ENCODE data around the gene MICALL2.

The MICALL2 gene

DNA sequence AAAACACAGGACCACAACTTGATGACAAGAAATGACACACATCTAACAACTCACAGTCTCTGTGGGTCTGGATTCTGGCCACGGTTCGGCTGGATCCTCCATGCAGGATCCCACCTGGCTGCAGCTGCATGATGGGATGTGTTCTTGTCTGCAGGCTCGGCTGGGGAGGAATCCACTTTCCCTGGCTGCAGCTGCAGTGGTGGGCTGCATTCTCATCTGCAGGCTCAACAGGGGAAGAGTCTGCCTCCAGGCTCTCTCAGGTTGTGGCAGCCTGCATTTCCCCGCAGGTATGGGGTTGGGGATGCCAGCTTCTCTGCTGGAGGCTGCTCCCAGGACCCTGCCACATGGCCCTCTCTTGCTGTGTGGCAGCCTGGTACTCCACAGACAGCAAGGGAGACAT is 64.9 kb downstream of the MICALL2 start:
- no peak for DNase-seq (ENCODE audit: low read depth in 2 of 2)

DNA sequence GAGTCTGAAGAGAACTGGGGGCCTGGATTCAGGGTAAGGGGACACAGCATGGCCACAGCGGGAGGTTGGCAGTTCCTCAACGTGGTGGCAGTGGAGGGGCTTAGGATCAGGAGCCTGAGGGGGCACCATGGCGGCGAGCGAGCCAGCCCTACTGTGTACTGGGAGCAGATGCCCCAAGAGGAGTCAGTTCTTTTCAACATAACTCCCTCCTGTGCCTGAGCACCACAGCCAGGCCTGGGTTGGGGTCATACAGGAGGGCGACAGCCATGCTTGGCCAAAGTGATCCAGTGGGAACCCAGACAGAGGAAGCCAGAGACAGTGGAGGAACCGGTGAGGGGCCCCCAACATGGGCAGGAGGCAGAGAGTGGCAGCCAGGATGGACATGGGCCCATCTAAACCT is 65.8 kb downstream of the MICALL2 start:
- no peak for DNase-seq (ENCODE audit: low read depth in 2 of 2)

DNA sequence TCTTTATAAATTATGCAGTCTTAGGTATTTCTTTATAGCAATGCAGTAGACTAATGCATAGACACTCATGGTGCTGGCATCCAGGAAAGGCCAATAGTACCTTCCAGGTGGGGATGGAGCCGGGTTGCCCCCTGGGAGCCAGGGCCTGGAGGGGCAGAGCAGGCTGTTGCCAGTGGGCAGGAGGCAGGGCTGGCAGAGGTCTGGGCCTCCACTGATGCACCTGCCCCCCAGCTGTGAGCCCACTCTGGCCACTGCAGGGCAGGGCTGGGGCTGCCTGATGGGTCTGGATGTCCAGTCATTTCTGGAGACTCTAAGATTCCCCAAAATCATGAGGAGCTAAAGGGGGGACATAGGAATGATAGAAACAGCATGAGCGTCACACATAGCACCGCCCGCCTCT is 66.7 kb downstream of the MICALL2 start:
- no peak for DNase-seq (ENCODE audit: low read depth in 2 of 2)

DNA sequence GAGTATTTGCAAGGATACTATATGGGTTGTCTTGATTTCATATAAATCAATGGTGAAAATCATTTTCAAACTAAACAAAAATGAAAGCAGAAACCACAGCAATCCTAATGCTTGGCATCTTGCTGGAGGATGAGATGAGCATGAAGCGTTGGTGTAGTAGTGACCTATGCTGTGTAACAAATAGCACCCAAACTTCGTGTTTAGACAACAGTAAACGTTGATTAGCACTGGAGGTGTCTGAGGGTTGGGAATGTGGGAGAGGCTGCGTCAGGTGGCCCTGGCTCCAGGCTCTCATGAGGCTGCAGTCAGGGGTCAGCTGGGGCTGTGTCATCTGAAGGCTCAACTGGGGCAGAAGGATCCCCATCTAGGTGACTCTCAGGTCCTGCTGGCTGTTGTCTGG is 67.8 kb downstream of the MICALL2 start:
- DNase-seq (ENCODE audit: low read depth in 2 of 2): no peak

DNA sequence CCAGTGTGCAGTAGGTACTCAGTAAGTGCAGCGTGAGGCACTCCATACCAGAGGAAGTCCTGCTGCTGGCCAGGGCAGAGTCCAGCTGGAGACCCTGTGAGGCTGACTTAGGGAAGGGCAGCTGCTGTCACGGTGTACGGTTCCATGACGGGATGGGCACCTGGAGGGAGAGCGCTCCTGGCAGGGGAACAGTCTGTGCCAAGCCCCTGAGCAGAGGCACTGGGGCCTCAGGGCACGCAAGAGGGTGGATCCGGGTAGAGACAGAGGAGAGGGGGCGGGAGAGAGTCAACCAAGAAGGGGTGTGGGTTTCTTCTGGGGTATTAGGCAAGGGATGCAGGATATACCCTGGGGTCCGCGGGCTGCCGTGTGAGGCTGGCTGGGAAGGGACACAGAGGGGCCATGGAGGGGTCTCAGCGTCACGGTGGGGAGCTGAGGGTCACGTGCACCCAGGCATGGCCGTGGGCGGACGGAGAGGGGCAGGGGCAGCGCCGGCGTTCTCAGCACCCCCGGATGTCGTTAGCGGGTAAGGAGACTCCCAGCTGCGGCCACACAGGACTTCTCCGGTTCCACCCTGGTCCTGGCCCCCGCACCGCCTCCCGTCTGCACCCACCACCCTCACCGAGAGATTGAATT is 70.5 kb downstream of the MICALL2 start:
- no peak for DNase-seq (ENCODE audit: low read depth in 2 of 2)

DNA sequence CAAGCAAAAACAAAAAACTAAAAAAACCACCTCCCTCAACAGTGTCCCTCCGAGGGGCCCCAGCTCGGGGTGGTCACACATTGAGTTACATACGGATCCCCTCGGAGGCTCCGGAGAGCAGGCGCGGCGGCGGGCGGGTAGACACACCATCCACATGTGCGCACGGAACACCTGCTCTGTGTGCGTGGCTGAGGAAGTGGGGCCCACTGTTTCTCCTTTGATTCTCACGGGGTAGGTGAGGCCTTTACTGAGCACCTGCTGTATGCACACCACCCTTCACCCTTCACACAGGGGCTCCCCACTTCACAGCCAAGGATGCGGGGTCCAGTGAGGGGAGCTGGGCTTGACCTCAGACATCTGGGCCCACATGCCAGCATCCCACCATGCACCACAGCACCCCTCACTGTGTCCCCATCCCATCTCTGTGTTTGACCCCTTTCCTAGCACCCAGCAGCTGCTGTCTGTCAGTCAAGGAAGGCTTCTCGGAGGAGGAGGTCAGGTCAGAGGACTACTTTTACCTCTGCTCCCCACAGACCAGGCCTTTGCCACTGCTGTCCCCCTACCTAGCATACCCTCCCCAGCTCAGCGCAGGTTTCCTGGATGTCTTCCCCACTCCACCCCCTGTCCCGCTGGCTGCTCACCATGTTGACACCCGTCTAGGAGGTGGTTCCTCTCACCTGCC is 71.1 kb downstream of the MICALL2 start:
- no peak for DNase-seq (ENCODE audit: low read depth in 2 of 2)

DNA sequence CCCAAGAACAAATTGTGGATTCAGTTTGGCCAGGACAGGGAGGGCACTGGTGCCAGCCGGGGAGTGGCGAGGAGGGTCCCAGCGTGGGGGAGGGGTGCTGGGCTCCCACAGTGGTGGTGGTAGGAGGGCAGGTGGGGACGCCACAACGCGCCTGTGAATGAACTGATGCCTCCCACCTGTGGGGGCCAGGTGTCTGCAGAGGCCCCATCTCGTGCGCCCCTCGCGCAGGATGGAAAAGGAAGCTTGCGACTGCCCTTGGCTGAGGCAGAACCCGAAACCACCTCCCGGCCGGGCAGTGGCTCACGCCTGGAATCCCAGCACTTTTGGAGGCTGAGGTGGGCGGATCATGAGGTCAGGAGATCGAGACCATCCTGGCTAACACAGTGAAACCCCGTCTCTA is 72.0 kb downstream of the MICALL2 start:
- DNase-seq (ENCODE audit: low read depth in 2 of 2): no peak

DNA sequence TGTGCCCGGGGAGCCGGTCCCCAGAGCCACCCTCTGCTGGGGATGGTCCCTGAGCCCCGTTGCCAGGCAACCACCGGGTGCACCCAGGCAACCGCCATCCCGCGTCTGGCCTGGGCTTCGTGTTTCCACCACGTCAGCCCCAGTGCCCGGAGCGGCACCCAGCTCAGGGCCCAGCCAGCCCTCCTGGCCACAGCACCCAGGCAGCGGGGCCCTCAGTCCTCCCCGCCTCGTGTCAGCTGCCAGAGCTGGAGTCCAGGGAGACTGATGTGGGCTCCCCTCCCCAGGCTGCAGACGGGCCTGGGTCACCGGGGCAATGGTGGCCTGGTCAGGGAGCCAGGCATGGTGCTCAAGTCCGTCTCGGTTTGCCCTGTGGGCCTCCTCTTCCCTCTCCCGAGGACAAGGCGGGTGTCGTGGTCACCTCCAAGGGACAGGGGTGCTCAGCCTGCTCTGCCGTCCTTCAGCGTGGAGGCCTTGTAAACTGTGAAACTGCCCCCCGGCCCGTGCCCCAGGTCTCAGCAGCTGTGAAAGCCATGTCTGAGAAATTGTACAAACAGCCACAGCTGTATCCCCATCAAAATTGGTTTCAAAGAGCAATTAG is 72.5 kb downstream of the MICALL2 start:
- DNase-seq (ENCODE audit: low read depth in 2 of 2): no peak

DNA sequence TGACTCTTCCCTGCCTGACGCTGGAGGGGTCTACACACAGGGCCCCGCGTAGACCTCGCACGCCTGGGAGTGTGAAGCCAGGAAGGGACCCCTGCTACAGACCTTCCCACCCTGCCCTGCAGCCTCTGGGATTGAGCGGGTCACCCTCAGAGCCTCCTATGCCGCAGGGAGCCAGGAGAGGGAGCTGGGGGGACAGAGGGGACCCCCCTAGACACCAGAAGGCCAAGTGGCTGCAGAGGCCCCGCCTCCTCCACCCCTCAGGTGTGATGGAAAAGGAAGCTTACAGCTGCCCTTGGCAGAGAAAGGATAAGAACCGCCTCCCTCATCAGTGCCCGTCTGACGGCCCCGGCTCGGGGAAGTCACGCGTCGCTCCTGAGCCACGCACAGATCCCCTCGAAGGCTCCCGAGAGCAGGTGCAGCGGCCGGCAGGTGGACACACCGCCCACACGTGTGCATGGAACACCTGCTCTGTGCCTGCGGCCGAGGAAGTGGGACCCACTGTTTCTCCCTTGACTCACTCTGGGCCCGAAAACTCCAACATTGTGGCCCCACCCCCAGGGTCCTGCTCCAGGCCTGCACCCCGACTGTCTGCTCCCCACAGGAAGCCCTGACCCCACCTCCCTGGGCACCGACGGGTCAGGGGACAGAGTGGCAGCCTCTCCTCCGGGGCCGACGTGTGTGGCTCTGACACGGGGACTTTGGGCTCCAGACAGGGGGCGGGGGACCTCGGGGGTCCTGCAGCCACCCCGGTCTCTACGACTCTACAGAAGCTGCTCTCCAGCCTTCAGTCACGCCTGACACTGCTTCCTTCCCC is 73.3 kb downstream of the MICALL2 start:
- no peak for DNase-seq (ENCODE audit: low read depth in 2 of 2)

DNA sequence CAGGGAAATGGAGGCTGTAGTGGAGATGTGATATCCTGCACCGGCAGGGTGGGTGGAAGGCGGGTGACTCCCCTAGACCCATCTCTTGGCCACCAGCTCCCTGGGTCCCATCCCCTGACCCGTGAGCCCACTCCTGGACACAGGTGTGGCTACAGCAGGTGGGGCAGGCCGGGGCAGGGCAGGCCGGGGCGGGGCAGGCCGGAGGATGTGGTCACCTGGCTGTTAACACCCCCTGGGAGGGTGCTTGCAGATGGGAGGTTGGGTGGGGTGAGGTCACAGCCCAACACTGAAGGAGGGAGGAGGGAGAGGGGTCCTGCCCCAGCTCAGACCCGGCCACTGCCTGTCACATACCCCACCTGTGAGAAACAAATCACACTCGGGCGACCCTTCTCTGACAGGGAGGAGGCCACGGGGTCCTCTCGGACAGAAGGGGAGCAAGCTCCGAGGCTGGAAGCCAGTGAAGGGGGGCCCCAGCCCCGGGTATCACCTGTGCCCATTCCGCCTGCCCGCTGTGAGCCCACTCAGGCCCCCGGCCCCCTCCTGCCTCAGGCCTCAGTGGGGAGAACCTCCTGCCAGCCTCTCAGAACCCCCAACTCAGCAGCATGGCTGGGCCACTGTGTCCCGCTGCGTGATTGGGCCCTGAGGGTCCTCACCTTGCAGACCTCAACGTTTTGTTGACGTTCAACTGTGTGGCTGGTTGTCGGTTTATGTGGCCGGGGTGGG is 74.0 kb downstream of the MICALL2 start:
- no peak for DNase-seq (ENCODE audit: low read depth in 2 of 2)
